ENCODE data around the gene LRP3.
"Not testable (repeated sequence)": the region's sequence is repeated elsewhere in the genome, so short reads cannot be mapped to it uniquely, and the experiment has no call there.

LRP3 gene

GRCh38 chr19:33220115-33220514 is 26.0 kb downstream of the LRP3 start:
- DNase-seq, result no peak

GRCh38 chr19:33220735-33221134 is 26.6 kb downstream of the LRP3 start:
- DNase-seq, result no peak

- no peak for DNase-seq
Measured at GRCh38 chr19:33221638-33222037, 27.5 kb downstream of the LRP3 start.

- DNase-seq, result not testable (repeated sequence)
Measured at GRCh38 chr19:33222255-33222654, 28.1 kb downstream of the LRP3 start.

- no peak for DNase-seq
Measured at GRCh38 chr19:33224694-33225457, 30.7 kb downstream of the LRP3 start.

GRCh38 chr19:33225458-33225926 is 31.4 kb downstream of the LRP3 start, which contains the start of gene SLC7A10:
Gene SLC7A10 (minus strand): TSS chr19:33225850. CDS start chr19:33225703, 147 bp downstream.
- DNase-seq, result no peak

GRCh38 chr19:33226550-33227241 is 32.6 kb downstream of the LRP3 start:
- DNase-seq, result peak; percentile 52

- no peak for DNase-seq
Measured at GRCh38 chr19:33227242-33227650, 33.1 kb downstream of the LRP3 start.

GRCh38 chr19:33227870-33228599 is 33.9 kb downstream of the LRP3 start:
- DNase-seq, result no peak

- no peak for DNase-seq
Measured at GRCh38 chr19:33229962-33230361, 35.8 kb downstream of the LRP3 start.

GRCh38 chr19:33231511-33231910 is 37.4 kb downstream of the LRP3 start:
- DNase-seq, result no peak

GRCh38 chr19:33232656-33233055 is 38.5 kb downstream of the LRP3 start:
- DNase-seq, result no peak

- no peak for DNase-seq
Measured at GRCh38 chr19:33233056-33233873, 39.1 kb downstream of the LRP3 start.

GRCh38 chr19:33234092-33234491 is 40.0 kb downstream of the LRP3 start:
- no peak for DNase-seq

GRCh38 chr19:33234736-33235135 is 40.6 kb downstream of the LRP3 start:
- DNase-seq, result no peak

- DNase-seq, result peak; percentile 87
Measured at GRCh38 chr19:33235269-33235995, 41.3 kb downstream of the LRP3 start.

GRCh38 chr19:33235996-33236350 is 41.8 kb downstream of the LRP3 start:
- no peak for DNase-seq

GRCh38 chr19:33236696-33237390 is 42.7 kb downstream of the LRP3 start:
- no peak for DNase-seq

- DNase-seq, result no peak
Measured at GRCh38 chr19:33238481-33239149, 44.5 kb downstream of the LRP3 start.

- no peak for DNase-seq
Measured at GRCh38 chr19:33239223-33239975, 45.3 kb downstream of the LRP3 start.
